ENCODE data around the gene A4GNT.
A peak's percentile ranks its signal among the peaks of the same experiment; 100 is the strongest.
"Not testable (repeated sequence)": the region's sequence is repeated elsewhere in the genome, so short reads cannot be mapped to it uniquely, and the experiment has no call there.

Gene A4GNT

DNA sequence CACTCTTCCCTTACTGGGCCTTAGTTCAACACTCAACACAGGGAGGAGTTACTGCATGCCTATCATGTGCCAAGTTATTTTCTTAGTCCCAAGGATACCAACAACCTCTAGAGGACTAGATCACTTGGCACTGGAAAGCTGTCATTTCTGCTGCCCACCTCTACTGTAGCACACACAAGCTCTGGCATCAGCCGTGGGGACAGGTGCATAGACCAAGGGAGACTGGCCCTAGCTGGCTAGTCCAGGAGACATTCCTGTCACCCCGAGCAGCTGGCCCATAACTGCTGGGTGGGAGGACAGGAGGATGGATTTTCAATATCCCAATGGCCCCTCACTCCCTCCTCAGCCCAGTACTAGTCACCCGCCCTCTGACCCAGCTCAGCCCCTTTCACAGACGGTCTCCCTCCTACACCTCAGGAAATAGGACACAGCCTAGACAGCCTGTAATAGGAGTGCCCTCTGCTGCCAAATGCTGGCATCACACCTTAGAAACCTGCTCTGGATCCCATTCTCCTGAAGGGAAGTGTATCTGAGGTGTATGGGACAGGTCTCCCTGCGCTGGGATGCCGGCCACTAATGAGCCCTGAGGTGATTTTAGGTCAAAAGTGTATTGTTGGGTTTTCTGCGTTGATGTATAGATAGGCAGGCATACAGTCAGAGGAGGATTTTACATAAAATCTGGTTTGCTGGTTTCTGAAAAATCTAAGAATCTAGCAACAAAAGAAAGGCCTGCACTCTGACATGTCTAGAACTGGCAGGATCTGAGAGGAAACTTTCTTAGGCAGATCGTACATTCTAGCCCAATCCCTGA is 13.4 kb downstream of the A4GNT start:
- peak; percentile 76 for DNase-seq (ENCODE audit: low spot score)

GRCh38 chr3:138114988-138115971 is 16.9 kb downstream of the A4GNT start, which contains the start of gene DZIP1L:
TSS of gene DZIP1L (minus strand) at chr3:138115608. CDS start at chr3:138103971, 11,637 bp downstream.
- peak; percentile 69 for DNase-seq (ENCODE audit: low spot score)

- DNase-seq (ENCODE audit: low spot score), result no peak
These were observed 17.7 kb downstream of the A4GNT start for GRCh38 chr3:138114431-138114918.

- DNase-seq (ENCODE audit: low spot score), result peak; percentile 31
These were observed 18.9 kb downstream of the A4GNT start for GRCh38 chr3:138113326-138113725.

DNA sequence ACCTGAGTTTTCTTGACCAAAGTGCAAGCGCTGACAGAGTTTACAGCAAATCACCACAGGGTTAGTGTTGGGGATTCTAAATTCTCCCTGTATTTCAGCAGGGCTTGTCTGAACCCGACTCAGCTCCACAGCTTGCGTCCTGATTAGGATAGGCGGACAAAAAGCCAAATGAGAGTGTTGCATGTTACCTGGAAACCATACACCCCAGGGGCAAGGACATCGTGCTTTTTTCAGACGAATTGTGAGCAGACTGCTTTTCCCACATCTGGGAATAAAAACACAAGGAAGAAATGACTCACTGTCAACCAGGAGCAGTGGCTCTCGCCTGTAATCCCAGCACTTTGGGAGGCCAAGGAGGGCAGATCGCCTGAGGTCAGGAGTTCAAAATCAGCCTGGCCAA is 19.8 kb downstream of the A4GNT start:
- DNase-seq (ENCODE audit: low spot score), result no peak

GRCh38 chr3:138105598-138105997 is 26.6 kb downstream of the A4GNT start:
- no peak for DNase-seq (ENCODE audit: low spot score)

DNA sequence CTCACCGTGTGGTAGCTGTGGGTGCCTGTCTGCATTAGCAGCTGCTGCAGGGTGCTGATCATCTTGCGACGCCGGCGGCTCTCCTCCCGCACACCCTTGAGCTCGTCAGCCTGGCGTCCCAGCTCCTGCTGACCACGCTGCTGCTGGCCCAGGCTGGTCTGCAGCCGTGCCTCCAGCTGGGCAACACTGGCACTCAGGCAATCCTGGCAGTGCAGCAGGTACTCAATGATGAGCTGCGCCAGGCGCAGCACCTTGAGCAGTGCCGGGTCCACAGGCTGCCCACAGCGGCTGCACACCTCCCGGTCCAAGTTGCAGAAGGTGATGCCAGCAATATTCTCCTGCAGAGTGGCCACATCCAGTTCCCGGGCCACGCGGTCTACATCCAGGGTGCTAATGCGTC is 28.7 kb downstream of the A4GNT start:
- no peak for DNase-seq (ENCODE audit: low spot score)

DNA sequence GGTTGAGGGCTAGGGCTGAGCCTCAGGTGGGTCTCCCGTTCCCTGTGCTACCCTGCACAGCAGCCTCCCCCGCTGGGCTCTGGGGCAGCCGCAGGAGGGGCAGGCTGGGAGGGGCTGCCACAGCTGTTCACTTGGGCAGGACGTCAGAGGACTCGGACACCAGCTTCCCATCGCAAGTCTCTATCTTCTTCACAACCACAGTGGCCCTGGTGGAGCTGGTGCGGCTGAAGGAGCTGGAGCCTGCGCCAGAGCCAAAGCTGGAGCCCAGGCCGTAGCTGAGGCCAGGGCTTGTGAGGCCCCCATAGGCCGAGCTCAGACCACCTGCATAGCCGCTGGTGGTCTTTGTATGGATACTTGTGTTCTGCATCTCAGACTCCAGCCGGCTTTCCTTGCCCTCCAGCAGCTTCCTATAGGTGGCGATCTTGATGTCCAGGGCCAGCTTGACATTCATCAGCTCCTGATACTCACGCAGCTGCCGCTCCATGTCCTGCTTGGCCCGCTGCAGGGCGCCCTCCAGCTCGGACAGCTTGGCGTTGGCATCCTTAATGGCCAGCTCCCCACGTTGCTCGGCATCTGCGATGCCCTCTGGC is 30.7 kb downstream of the A4GNT start:
- not testable (repeated sequence) for DNase-seq (ENCODE audit: low spot score)

DNA sequence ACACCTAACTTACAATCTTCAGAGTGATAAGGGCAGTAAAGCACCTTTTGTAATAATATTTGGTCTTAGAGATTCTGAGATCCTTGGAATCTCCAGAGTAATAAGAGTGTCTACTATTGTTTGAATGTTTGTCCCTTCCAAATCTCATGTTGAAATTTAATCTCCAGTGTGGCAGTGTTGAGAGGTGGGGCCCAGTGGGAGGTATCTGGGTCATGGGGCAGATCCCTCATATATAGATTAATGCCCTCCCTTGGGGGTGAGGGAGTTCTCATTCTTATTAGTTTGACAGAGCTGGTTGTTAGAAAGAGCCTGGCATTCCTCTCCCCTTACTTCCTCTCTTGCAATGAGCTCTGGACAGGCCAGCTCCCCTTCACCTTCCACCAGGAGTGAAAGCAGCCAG is 32.8 kb downstream of the A4GNT start:
- DNase-seq (ENCODE audit: low spot score), result no peak

DNA sequence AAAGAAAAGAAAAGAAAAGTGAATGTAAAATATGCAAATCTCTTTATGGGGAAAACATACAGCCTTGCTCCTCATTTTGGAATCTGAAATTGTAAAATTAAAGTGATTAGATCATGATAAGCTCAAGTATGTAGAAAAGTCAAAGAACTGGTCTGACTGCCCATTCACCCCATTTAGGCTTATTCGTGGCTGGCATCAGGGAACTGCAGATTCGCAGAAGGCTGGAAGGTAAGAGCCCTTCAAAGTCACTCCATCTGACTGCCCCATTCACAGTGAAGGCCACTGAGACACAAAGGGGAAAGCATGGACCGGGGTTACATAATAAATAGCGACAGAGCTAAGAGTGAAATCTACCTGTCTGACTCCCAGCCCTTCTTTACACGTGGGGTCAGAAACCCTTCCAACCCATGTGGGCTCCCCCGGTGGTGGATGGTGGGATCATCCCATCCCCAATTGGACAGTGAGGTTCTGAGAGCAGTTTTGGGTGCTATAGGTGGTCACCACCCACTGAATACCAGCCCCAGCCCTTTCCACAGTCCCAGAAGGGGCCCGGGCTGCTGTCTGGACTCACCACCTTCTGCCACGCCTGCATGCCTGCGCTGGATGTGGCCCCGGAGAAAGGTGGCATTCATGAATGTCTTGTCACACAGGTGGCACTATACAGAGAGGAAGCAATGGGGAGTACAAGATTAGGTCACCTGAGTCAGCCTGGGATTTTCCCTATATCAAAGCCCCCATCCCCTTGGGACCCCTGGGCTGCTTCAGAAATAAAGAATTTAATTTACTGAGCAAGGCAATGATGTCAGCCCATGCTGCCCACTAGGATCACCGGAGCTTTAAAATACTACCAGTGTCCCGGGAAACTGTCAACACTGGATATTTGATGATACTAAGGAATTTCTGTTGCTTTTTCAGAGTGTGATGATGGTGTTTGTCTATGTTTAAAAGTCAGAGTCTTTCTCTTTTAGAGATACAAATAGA is 34.7 kb downstream of the A4GNT start:
- no peak for DNase-seq (ENCODE audit: low spot score)

GRCh38 chr3:138093721-138094120 is 38.5 kb downstream of the A4GNT start:
- DNase-seq (ENCODE audit: low spot score), result no peak

GRCh38 chr3:138092023-138092422 is 40.2 kb downstream of the A4GNT start:
- DNase-seq (ENCODE audit: low spot score), result no peak

GRCh38 chr3:138089091-138089490 is 43.1 kb downstream of the A4GNT start:
- no peak for DNase-seq (ENCODE audit: low spot score)

DNA sequence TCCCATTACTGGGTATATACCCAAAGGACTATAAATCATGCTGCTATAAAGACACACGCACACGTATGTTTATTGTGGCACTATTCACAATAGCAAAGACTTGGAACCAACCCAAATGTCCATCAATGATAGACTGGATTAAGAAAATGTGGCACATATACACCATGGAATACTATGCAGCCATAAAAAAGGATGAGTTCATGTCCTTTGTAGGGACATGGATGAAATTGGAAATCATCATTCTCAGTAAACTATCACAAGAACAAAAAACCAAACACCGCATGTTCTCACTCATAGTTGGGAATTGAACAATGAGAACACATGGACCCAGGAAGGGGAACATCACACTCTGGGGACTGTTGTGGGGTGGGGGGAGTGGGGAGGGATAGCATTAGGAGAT is 46.4 kb downstream of the A4GNT start:
- not testable (repeated sequence) for DNase-seq (ENCODE audit: low spot score)

GRCh38 chr3:138084196-138084595 is 48.0 kb downstream of the A4GNT start:
- DNase-seq (ENCODE audit: low spot score), result no peak

GRCh38 chr3:138082992-138083386 is 49.2 kb downstream of the A4GNT start:
- no peak for DNase-seq (ENCODE audit: low spot score)

DNA sequence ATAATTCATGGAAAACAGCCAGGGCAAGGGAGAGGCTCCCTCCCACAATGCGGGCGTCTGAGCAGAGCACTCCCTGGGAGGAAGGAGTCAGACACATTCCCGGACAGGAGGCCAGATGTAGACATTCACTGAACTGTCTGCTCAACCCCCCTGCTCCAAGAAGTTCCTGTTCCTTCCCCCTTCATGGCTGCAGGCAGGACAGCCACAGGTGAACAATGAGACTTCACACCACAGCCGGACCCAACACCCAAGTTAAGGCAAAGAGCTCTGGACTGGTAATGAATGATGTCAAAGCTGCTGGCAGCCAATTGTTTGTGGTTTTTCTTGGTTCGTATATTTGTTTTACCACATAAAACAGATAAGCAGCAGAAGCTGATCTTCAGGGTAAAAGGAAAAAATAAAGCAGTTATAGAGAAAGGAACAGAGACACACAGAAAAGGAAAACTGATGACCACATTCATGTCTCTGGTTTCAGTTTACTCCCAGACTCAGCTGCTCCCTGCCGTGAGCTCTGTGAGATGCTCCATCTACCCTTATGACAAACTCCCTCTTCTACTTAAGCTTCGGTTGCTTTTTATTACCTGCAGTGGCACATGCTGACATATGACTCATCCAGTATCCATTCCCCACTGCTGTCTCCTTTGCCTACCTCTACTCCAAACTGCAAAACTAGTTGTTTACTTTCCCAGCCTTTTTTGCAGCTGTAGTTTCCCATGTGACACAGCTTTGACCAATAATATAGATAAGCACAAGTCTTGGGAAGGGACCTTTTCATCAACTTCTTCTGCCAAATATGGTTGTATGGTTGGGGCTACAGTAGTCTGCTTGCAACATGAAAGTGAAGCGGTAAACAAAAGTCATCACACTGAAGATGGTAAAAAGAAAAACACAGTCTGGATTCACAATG is 49.9 kb downstream of the A4GNT start:
- DNase-seq (ENCODE audit: low spot score), result peak; percentile 71

DNA sequence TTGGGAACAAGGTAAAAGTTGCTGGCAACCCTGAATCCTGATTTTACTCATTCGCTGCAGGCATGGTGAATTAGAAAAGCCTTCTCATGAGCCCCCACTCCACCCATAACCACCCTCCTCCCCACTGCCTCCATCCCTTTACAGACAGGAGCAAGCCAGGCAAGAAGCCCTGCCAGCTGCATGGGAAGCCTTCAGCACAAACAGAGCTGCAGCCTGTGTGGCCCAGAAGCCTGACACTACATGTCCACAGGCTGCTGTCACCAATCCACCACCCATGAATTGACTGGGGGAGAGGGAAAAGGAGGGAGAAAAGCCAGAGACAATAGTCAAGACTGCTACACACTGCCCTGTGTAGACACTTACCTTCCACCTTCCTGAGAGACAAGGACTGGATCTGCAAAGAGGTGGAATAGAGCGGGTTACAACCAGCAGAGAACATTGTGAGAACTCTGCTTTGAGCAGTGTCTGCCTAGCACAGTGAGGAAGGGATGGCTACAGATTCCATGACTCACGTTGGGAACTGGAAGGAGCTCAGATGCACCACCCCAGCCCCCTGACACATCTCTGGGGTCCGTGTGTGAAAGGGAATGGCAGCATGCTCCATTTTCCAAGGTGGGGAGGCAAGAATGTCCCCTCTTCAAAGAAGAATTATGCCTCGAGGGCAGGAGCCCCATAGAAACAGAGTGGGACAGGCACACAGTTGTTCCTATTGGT is 50.7 kb downstream of the A4GNT start:
- no peak for DNase-seq (ENCODE audit: low spot score)

GRCh38 chr3:138079901-138080300 is 52.3 kb downstream of the A4GNT start:
- no peak for DNase-seq (ENCODE audit: low spot score)

Measured in LoVo (cell line).